Thyroid gland (tissue), 4 donors: ENCODE results near the gene LDLRAD4. TPM values are rescaled to one million over a fixed set of nuclear protein-coding genes. Genes with fewer than 3 reads are reported as not detected.

ENCODE experiments used
- DNase-seq, 2 donors: peaks; one replicate each; pipeline ENCODE4 v3.0.0-alpha.2; 2019
- H3K27ac ChIP-seq, 3 donors: fragments of 200-600 bp; sonication (generic); 1 replicate in 2 of 3; 2 replicates in 1 of 3; pipeline ENCODE4 v1.5.1; 2016 to 2019; ENCODE audit warnings: mild to moderate bottlenecking in 1 of 3, moderate library complexity in 1 of 3
- H3K27me3 ChIP-seq: fragments of 200-600 bp; sonication (generic); one replicate; pipeline ENCODE4 v1.5.1; 2019
- H3K36me3 ChIP-seq, 2 donors: fragments of 200-600 bp; sonication (generic); one replicate each; pipeline ENCODE4 v1.5.1; 2016 to 2019
- H3K4me1 ChIP-seq, 2 donors: fragments of 200-600 bp; sonication (generic); one replicate each; pipeline ENCODE4 v1.5.1; 2017 to 2019
- H3K4me3 ChIP-seq, 3 donors: fragments of 200-600 bp; sonication (generic); replicated peaks in 1 of 3; 1 replicate in 2 of 3; 2 replicates in 1 of 3; pipeline ENCODE4 v1.5.1; 2016; ENCODE audit warnings: mild to moderate bottlenecking in 1 of 3
- H3K9me3 ChIP-seq: fragments of 200-600 bp; sonication (generic); one replicate; pipeline ENCODE4 v1.5.1; 2017
- CTCF ChIP-seq, 6 experiments: fragments of 200-600 bp in 3 of 6; fragments of 450-650 bp in 3 of 6; sonication (generic) in 3 of 6; IDR thresholded peaks; one replicate each; pipeline ENCODE4 v1.5.1; 2016 to 2019; ENCODE audit warnings: antibody characterized with exemption in 6 of 6, mild to moderate bottlenecking in 2 of 6, inconsistent platforms in 1 of 6, moderate library complexity in 1 of 6
- POLR2A ChIP-seq, 2 donors: fragments of 450-650 bp; IDR thresholded peaks; one replicate each; pipeline ENCODE4 v1.6.1; 2017; ENCODE audit warnings: antibody characterized with exemption in 2 of 2, mild to moderate bottlenecking in 2 of 2, moderate library complexity in 1 of 2
- WGBS, 2 donors: methylation state at CpG; one replicate each; pipeline ENCODE4 v1.1.5; 2017; 5-methylcytosine and 5-hydroxymethylcytosine counted together
- intact Hi-C: fragments of 100-400 bp; cut with DNase I; formaldehyde crosslinking; loops from one replicate; pipeline ENCODE4 v1.15.1; 2023
- total RNA-seq, 4 donors: library from RNA; depleted of rRNA; stranded (reverse); fragments of >200 nt; gene quantifications; one replicate each; pipeline ENCODE4 v1.2.3, GENCODE V29; 2016

LDLRAD4 gene
- total RNA-seq, 4 donors from 2014 or later, result 23.7 to 35.7 (median 29.7) TPM

GRCh38 chr18:13415736-13416135 lies 197.2 kb downstream of the LDLRAD4 start:
- Histone ChIP-seq H3K4me3 (no peak overlapping the region), H3K27me3 (no peaks in the 10 kb centered on the region), H3K27ac (no peak overlapping the region), H3K4me1 (peaks cover 0 to 4% of the 10 kb centered on the region in 2 donors), H3K36me3 (no peaks in the 10 kb centered on the region), H3K9me3 (no peaks in the 10 kb centered on the region)
- TF ChIP-seq POLR2A (IDR thresholded peaks at IDR 0.05), result no peak
- TF ChIP-seq CTCF (IDR thresholded peaks at IDR 0.05), result no peak
- 88 to 94% methylated on average over 9 to 12 of the region's 12 CpGs for WGBS, 2 donors
- no peak for DNase-seq
- intact Hi-C loops, result no loop called here

DNA sequence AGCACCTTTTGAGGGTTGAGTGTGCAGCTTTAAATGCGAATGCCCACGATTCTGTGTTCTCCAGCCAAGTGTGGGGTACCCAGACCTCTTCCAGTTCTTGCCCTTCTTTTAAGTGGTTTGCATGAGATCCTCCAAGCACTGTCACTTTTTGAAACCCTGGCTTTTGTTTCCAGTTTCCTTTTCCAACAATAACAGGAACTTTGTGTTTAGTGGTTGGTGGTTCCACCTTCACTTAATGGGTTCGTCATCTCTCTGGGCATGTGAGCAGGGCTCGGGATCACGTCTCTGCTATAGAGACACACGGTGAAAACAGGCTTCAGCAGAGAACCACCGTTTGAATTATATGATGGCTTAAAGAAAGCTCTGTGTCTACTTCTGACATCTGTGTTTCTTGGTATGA lies 197.6 kb downstream of the LDLRAD4 start:
- Histone ChIP-seq H3K4me3 (no peak overlapping the region), H3K36me3 (no peaks in the 10 kb centered on the region), H3K9me3 (no peaks in the 10 kb centered on the region), H3K4me1 (peaks cover 0 to 4% of the 10 kb centered on the region in 2 donors), H3K27ac (no peak overlapping the region), H3K27me3 (no peaks in the 10 kb centered on the region)
- TF ChIP-seq CTCF (IDR thresholded peaks at IDR 0.05), result no peak
- no peak for TF ChIP-seq POLR2A (IDR thresholded peaks at IDR 0.05)
- WGBS, 2 donors, result 72 to 76% methylated on average over 7 of the region's 7 CpGs
- DNase-seq, result no peak
- intact Hi-C loops, result no loop called here

- no peaks in the 10 kb centered on the region for H3K9me3 ChIP-seq
- no peak for TF ChIP-seq CTCF (IDR thresholded peaks at IDR 0.05)
- TF ChIP-seq POLR2A (IDR thresholded peaks at IDR 0.05), result no peak
- H3K27me3 ChIP-seq, result no peaks in the 10 kb centered on the region
- no peak overlapping the region for H3K27ac ChIP-seq
- peaks cover 0 to 4% of the 10 kb centered on the region in 2 donors for H3K4me1 ChIP-seq
- H3K36me3 ChIP-seq, result no peaks in the 10 kb centered on the region
- no peak overlapping the region for H3K4me3 ChIP-seq
- intact Hi-C loops, result no loop called here
- 35 to 50% methylated on average over 3 of the region's 3 CpGs for WGBS, 2 donors
- peak in 1 of 2 donors; percentile 22 for DNase-seq
Measured at GRCh38 chr18:13416848-13417247, 198.3 kb downstream of the LDLRAD4 start.

DNA sequence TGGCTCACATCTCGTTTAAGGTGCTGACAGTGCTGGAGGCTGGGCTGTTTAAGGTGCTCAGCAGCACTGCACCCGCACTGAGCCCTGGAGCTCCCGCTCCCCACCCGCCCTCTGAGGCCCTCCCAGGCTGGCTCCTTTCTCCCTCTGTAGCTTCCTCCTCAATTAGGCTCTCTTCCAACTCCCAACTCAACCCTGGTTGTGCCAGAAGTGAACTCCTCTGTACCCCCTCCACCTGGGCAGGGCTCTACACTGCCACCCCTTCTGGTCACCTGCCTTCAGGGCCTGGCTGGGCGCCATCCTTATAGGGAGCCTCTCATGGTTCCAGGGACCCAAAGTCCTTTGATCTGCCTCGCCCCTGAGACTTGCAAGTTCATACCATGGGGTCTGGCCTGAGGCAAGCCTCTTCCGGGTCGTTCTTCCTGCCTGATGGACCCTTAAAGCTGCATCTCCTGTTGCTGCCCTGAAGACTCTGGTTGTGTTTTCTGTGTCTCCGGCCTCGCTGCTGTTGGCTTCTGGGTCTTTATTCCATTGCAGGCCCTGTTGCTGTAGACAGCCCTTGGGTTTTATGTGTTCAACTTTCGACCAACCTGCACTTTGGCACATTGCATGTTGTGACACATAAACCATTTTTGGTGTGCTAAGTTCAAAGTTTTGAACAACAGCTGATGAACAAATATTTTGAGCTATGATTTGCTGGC lies 199.6 kb downstream of the LDLRAD4 start:
- TF ChIP-seq POLR2A (IDR thresholded peaks at IDR 0.05), result no peak
- no peak for TF ChIP-seq CTCF (IDR thresholded peaks at IDR 0.05)
- Histone ChIP-seq H3K4me3 (no peak overlapping the region), H3K9me3 (no peaks in the 10 kb centered on the region), H3K36me3 (no peaks in the 10 kb centered on the region), H3K27ac (no peak overlapping the region), H3K27me3 (no peaks in the 10 kb centered on the region), H3K4me1 (peaks cover 0 to 4% of the 10 kb centered on the region in 2 donors)
- DNase-seq, result no peak
- WGBS, 2 donors, result 82 to 86% methylated on average over 10 to 11 of the region's 11 CpGs
- intact Hi-C loops, result no loop called here

DNA sequence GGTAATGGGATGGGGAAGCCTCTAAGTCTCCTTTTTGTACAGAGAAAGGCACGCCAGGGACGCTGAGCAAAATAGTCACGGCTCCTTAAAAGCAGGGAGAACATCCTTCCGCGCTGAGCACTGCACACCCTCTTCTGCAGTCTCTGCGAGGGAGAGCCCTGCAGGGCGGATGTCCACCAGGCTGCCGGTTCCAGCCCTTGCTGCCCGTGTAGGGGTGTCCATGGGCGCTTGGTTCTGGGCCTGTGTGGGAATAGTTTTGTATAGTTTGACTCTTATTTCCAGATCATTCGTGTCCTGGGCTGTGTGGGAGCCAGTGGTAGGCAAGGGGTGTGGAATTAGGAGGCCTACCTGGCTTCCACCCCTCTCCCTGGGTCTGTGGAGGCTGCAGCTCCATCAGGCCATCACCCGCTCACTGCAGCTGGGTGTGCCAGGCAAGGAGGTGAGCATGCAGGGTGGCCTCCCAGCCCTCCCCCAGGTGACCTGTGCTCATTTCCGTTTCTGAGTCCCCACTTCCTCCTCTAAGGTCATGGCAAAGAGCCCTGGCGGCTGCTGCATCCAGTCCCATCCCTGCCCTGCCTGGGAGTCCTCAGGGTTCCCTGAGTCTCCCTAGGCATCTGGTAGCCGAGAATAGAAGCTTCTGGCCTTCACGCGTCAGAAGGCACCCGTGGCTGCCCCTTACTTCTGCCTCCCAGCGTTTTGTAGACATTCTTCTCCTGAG lies 202.6 kb downstream of the LDLRAD4 start:
- Histone ChIP-seq H3K4me3 (no peak overlapping the region), H3K4me1 (peaks cover 0 to 4% of the 10 kb centered on the region in 2 donors), H3K27ac (no peak overlapping the region), H3K36me3 (no peaks in the 10 kb centered on the region), H3K9me3 (no peaks in the 10 kb centered on the region), H3K27me3 (no peaks in the 10 kb centered on the region)
- TF ChIP-seq POLR2A (IDR thresholded peaks at IDR 0.05) (no peak), CTCF (IDR thresholded peaks at IDR 0.05) (no peak)
- intact Hi-C loops, result no loop called here
- 85 to 89% methylated on average over 16 to 19 of the region's 19 CpGs for WGBS, 2 donors
- no peak for DNase-seq
